Endothelial cell (in vitro differentiated cells): ENCODE results near the gene PRKACG. TPM values are rescaled to one million over a fixed set of nuclear protein-coding genes. Genes with fewer than 3 reads are reported as not detected.

Experiments
- DNase-seq: peaks from one replicate; pipeline ENCODE4 v3.0.0; 2021; ENCODE audit warnings: low spot score
- H3K27ac Mint-ChIP-seq: one replicate; pipeline ENCODE4 v1.8.0; 2021; ENCODE audit warnings: mixed read lengths, inconsistent platforms; ENCODE audit not compliant: unreplicated experiment
- H3K27me3 Mint-ChIP-seq: one replicate; pipeline ENCODE4 v1.8.0; 2021; ENCODE audit warnings: mild to moderate bottlenecking, moderate library complexity, mixed read lengths, inconsistent platforms; ENCODE audit not compliant: unreplicated experiment
- H3K36me3 Mint-ChIP-seq: one replicate; pipeline ENCODE4 v1.8.0; 2021; ENCODE audit warnings: mild to moderate bottlenecking, low read depth, mixed read lengths, inconsistent platforms; ENCODE audit not compliant: unreplicated experiment
- H3K4me1 Mint-ChIP-seq: one replicate; pipeline ENCODE4 v1.8.0; 2021; ENCODE audit warnings: mild to moderate bottlenecking, mixed read lengths, inconsistent platforms; ENCODE audit not compliant: unreplicated experiment
- H3K4me3 Mint-ChIP-seq: one replicate; pipeline ENCODE4 v1.8.0; 2021; ENCODE audit warnings: mild to moderate bottlenecking, mixed read lengths, inconsistent platforms; ENCODE audit not compliant: unreplicated experiment
- H3K9me3 Mint-ChIP-seq: one replicate; pipeline ENCODE4 v1.8.0; 2021; ENCODE audit warnings: mixed read lengths, inconsistent platforms; ENCODE audit not compliant: unreplicated experiment
- CTCF ChIP-seq: fragments of 200-600 bp; sonication (generic); IDR thresholded peaks from one replicate; pipeline ENCODE4 v1.5.0; 2021; ENCODE audit warnings: antibody characterized with exemption; ENCODE audit not compliant: unreplicated experiment
- total RNA-seq: library from RNA; stranded (reverse); fragmentation: NEBNext Ultra II Directional; extraction: Animal tissue kit (Norgen Biotek cat#: 25700); gene quantifications from one replicate; pipeline ENCODE4 v1.2.1, GENCODE V29; 2021; ENCODE audit not compliant: unreplicated experiment

PRKACG gene
- total RNA-seq, 1 donor from 2014 or later = not detected

GRCh38 chr9:69035438-69036308, 21.8 kb upstream of the PRKACG start, which contains the start of gene FXN:
Gene FXN, plus strand, starts transcription at chr9:69035752. Its CDS starts 31 bp downstream, at chr9:69035783.
- Mint-ChIP-seq H3K27me3 (peaks cover 6% of the 10 kb centered on the region), H3K4me3 (peak within 1 kb of the TSS; percentile 91), H3K36me3 (no peaks in the 10 kb centered on the region), H3K27ac (peak within 1 kb of the TSS; percentile 86), H3K9me3 (no peaks in the 10 kb centered on the region), H3K4me1 (peaks cover 5% of the 10 kb centered on the region)
- peak; percentile 97 for TF ChIP-seq CTCF
- peak; percentile 89 for DNase-seq

DNA sequence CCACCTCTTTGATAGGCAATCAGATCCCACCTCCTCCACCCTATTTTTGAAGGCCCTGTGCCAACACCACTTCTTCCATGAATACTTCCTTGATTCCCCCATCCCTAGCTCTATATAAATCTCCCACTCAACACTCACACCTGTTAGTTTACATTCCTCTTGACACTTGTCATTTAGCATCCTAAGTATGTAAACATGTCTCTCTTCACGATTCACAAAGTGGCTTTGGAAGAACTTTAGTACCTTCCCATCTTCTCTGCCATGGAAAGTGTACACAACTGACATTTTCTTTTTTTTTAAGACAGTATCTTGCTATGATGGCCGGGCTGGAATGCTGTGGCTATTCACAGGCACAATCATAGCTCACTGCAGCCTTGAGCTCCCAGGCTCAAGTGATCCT, 20.2 kb upstream of the PRKACG start:
- no peak for DNase-seq
- Mint-ChIP-seq H3K4me1 (peaks cover 5% of the 10 kb centered on the region), H3K36me3 (no peaks in the 10 kb centered on the region), H3K4me3 (no peak overlapping the region), H3K9me3 (no peaks in the 10 kb centered on the region), H3K27me3 (peaks cover 6% of the 10 kb centered on the region), H3K27ac (no peak overlapping the region)
- TF ChIP-seq CTCF = no peak

DNA sequence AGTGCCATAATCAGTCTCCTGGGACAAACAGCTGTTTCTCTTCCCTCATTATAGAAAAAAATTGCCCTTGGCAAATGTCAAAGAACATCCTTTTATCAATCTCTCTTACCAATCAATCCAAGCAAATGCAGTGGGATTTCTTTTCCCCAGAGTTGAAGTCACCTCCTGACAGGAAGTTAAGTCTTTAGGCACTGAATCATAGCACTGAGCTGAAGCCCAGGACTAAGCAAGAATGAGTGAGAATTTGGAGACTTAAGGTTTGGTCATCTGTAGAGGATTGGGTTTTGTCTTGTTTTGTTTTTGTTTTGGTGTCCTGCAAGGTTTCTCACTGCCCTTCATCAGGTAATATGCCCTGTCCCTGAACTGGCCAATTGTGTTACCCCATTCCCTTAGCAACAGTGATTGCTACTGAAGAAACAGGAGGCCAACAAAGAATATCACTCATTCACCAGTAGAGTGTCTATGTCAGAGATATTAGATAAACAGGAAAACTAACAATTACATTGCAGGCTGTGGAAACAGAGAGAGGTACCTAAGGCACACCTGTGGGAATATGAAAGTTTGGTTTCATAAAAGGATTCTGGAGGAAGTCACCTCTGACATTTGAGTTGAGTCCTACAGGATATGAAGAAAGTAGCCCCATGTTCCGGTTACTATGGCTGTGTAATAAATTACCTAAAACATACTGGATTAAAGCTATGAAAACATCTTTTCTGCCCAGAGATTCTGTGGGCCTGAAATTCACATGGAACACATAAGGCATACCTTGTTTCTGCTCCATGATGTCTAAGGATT, 17.1 kb upstream of the PRKACG start:
- Mint-ChIP-seq H3K9me3 (no peaks in the 10 kb centered on the region), H3K4me3 (no peak overlapping the region), H3K27ac (no peak overlapping the region), H3K4me1 (no peaks in the 10 kb centered on the region), H3K27me3 (no peaks in the 10 kb centered on the region), H3K36me3 (no peaks in the 10 kb centered on the region)
- DNase-seq = no peak
- no peak for TF ChIP-seq CTCF

DNA sequence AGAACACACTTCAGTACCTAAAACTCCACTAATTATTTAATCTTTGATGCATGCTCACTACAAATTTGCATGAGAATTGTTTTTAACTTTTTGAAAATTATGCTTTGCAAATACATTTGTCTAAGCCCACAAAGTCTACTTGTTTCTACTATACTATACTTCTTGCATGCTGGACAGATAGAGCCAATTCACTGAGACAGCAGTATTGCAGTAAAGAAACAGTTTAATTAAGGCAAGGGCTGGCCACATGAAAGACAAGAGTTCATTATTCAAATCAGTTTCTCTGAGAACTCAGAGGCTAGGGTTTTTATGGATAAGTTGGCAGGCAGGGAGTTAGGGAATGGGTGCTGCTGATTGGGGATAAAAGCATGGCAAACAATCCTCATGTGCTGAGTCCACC, 15.6 kb upstream of the PRKACG start:
- Mint-ChIP-seq H3K27me3 (no peaks in the 10 kb centered on the region), H3K4me1 (no peaks in the 10 kb centered on the region), H3K27ac (no peak overlapping the region), H3K9me3 (no peaks in the 10 kb centered on the region), H3K36me3 (no peaks in the 10 kb centered on the region), H3K4me3 (no peak overlapping the region)
- no peak for TF ChIP-seq CTCF
- no peak for DNase-seq
